Thyroid gland (tissue), 4 donors: ENCODE measurements around the gene XG.
"Not testable (repeated sequence)": the region's sequence is repeated elsewhere in the genome, so short reads cannot be mapped to it uniquely, and the experiment has no call there.

ENCODE experiments used
- CTCF ChIP-seq, 6 experiments: fragments of 200-600 bp in 3 of 6; fragments of 450-650 bp in 3 of 6; sonication (generic) in 3 of 6; IDR thresholded peaks; one replicate each; pipeline ENCODE4 v1.5.1; 2016 to 2019; ENCODE audit warnings: antibody characterized with exemption in 6 of 6, mild to moderate bottlenecking in 2 of 6, inconsistent platforms in 1 of 6, moderate library complexity in 1 of 6
- POLR2A ChIP-seq, 2 donors: fragments of 450-650 bp; IDR thresholded peaks; one replicate each; pipeline ENCODE4 v1.6.1; 2017; ENCODE audit warnings: antibody characterized with exemption in 2 of 2, mild to moderate bottlenecking in 2 of 2, moderate library complexity in 1 of 2

- TF ChIP-seq POLR2A, CTCF (IDR thresholded peaks at IDR 0.05): not testable (repeated sequence)
These were observed 45.0 kb downstream of the XG start for GRCh38 chrX:2796808-2797207.
